Endodermal cell (in vitro differentiated cells): ENCODE measurements around the gene CHN2. TPM values are rescaled to one million over a fixed set of nuclear protein-coding genes. Genes with fewer than 3 reads are reported as not detected.
A peak's percentile ranks its signal among the peaks of the same experiment; 100 is the strongest.

Source experiments
- DNase-seq: peaks from one replicate; pipeline ENCODE4 v3.0.0-alpha.2; 2017
- H3K27ac ChIP-seq: 2 replicates; pipeline ENCODE4 v1.5.1; 2013; ENCODE audit warnings: mild to moderate bottlenecking, low read depth, low read length, moderate library complexity
- H3K27me3 ChIP-seq: 2 replicates; pipeline ENCODE4 v1.6.1; 2013; ENCODE audit warnings: mild to moderate bottlenecking, low read length, moderate library complexity; ENCODE audit not compliant: insufficient read depth, control insufficient read depth, poor library complexity, severe bottlenecking
- H3K36me3 ChIP-seq: 2 replicates; pipeline ENCODE4 v1.7.0; 2013; ENCODE audit warnings: mild to moderate bottlenecking, low read length, moderate library complexity; ENCODE audit not compliant: control insufficient read depth, insufficient read depth
- H3K4me1 ChIP-seq: one replicate; pipeline ENCODE4 v1.7.0; 2013; ENCODE audit warnings: low read length; ENCODE audit not compliant: control insufficient read depth, insufficient read depth
- H3K4me3 ChIP-seq: 2 replicates; pipeline ENCODE4 v1.5.1; 2013; ENCODE audit warnings: mild to moderate bottlenecking, low read length, moderate library complexity
- H3K9ac ChIP-seq: 2 replicates; pipeline ENCODE4 v1.6.1; 2013; ENCODE audit warnings: mild to moderate bottlenecking, low read length, moderate library complexity; ENCODE audit not compliant: poor library complexity, severe bottlenecking; ENCODE audit errors: extremely low read depth
- H3K9me3 ChIP-seq: 2 replicates; pipeline ENCODE4 v1.6.1; 2013; ENCODE audit warnings: mild to moderate bottlenecking, low read length, moderate library complexity; ENCODE audit not compliant: control insufficient read depth
- H3K27ac Mint-ChIP-seq: 2 replicates; pipeline ENCODE4 v1.8.0; 2020; ENCODE audit warnings: mixed read lengths
- H3K27me3 Mint-ChIP-seq: 2 replicates; pipeline ENCODE4 v1.8.0; 2021; ENCODE audit warnings: mild to moderate bottlenecking, mixed read lengths; ENCODE audit not compliant: insufficient read depth
- H3K36me3 Mint-ChIP-seq: 2 replicates; pipeline ENCODE4 v1.8.0; 2020; ENCODE audit warnings: low read depth, mixed read lengths
- H3K4me1 Mint-ChIP-seq: 2 replicates; pipeline ENCODE4 v1.8.0; 2020; ENCODE audit warnings: mixed read lengths
- H3K4me3 Mint-ChIP-seq: 2 replicates; pipeline ENCODE4 v1.8.0; 2020; ENCODE audit warnings: mild to moderate bottlenecking, moderate library complexity, mixed read lengths
- H3K9me3 Mint-ChIP-seq: 2 replicates; pipeline ENCODE4 v1.8.0; 2020; ENCODE audit warnings: mild to moderate bottlenecking, mixed read lengths
- CTCF ChIP-seq: fragments of 200-600 bp; sonication (generic); conservative IDR thresholded peaks from 2 replicates; pipeline ENCODE4 v1.5.0; 2021; ENCODE audit warnings: antibody characterized with exemption, mild to moderate bottlenecking
- WGBS, 2 experiments: methylation state at CpG; one replicate each; pipeline versions ENCODE4 v1.1.5 to v1.1.7; 2013; ENCODE audit warnings: missing lambda C conversion rate in 2 of 2, mixed read lengths in 1 of 2; ENCODE audit not compliant: insufficient coverage in 1 of 2, insufficient read length in 1 of 2; 5-methylcytosine and 5-hydroxymethylcytosine counted together
- total RNA-seq, 2 donors: library from RNA; stranded (reverse); fragmentation: NEBNext Ultra II Directional in 1 of 2; extraction: Animal tissue kit (Norgen Biotek cat#: 25700) in 1 of 2; gene quantifications; 2 replicates in 1 of 2; 3 replicates in 1 of 2; pipeline ENCODE4 v1.2.1, GENCODE V29; 2021

CHN2 gene
- total RNA-seq, 2 donors from 2014 or later, result 14.0 to 14.1 TPM

DNA sequence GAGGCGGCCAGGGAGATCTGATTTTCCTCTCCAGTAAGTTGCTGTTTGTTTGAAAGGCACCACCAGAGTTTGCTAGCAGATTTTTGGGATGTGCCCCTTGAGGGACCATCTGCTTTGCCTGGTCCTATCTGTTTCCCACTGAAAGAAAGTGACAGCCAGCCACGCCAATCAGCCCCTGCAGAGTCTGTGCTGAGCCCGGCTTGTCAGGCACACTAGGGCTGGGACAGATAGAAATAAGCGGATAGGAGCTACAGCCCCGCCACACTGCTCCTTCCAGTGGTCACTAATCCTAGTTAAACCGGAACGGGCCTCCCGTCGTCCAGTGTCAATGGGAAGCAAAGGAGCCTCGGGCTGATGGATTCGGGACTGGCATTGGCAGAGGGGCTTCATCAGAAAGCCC lies 207.2 kb downstream of the CHN2 start:
- H3K9ac ChIP-seq, result no peak overlapping the region
- Mint-ChIP-seq H3K27ac (no peak overlapping the region), H3K4me3 (no peak overlapping the region), H3K9me3 (no peaks in the 10 kb centered on the region), H3K27me3 (no peaks in the 10 kb centered on the region), H3K36me3 (peaks cover 21% of the 10 kb centered on the region), H3K4me1 (no peaks in the 10 kb centered on the region)
- no peaks in the 10 kb centered on the region for H3K9me3 ChIP-seq
- peak; percentile 66 for DNase-seq
- no peaks in the 10 kb centered on the region for H3K36me3 ChIP-seq
- peaks cover 4% of the 10 kb centered on the region for H3K4me1 ChIP-seq
- H3K27ac ChIP-seq, result no peak overlapping the region
- H3K4me3 ChIP-seq, result no peak overlapping the region
- no peaks in the 10 kb centered on the region for H3K27me3 ChIP-seq
- no peak for TF ChIP-seq CTCF
- WGBS, 2 experiments, result 83 to 91% methylated on average over 4 to 11 of the region's 11 CpGs

GRCh38 chr7:29405891-29406290 lies 211.3 kb downstream of the CHN2 start:
- no peaks in the 10 kb centered on the region for H3K27me3 ChIP-seq
- no peak overlapping the region for H3K4me3 Mint-ChIP-seq
- peak overlapping the region; percentile 32 for H3K27ac Mint-ChIP-seq
- peaks cover 2% of the 10 kb centered on the region for H3K27me3 Mint-ChIP-seq
- no peak overlapping the region for H3K4me3 ChIP-seq
- H3K9ac ChIP-seq, result no peak overlapping the region
- no peaks in the 10 kb centered on the region for H3K36me3 ChIP-seq
- whole genome bisulfite sequencing, 2 experiments, result 91 to 96% methylated on average over 5 of the region's 5 CpGs
- peaks cover 3% of the 10 kb centered on the region for H3K36me3 Mint-ChIP-seq
- peaks cover 4% of the 10 kb centered on the region for H3K4me1 ChIP-seq
- H3K9me3 Mint-ChIP-seq, result no peaks in the 10 kb centered on the region
- H3K27ac ChIP-seq, result no peak overlapping the region
- H3K9me3 ChIP-seq, result no peaks in the 10 kb centered on the region
- TF ChIP-seq CTCF, result no peak
- no peak for DNase-seq
- no peaks in the 10 kb centered on the region for H3K4me1 Mint-ChIP-seq

DNA sequence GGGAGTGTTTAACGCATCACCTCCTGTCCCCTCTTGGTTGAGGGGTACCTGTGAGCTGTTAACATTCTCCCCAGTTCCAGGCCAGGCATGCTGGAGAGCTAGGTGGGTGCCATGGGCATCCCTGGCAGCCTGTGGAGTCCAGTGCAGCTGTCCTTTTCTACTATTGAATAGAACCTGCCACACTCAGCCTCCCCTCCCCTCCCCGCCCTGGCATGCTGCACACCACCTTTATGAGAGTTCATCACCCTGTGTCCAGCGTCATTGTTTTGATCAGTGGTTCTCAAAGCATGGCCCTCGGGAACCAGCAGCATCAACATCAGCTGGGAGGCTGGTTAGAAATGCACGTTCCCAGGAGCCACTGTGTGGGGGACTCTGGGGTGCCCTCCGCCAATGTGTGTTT lies 211.8 kb downstream of the CHN2 start:
- H3K36me3 ChIP-seq, result no peaks in the 10 kb centered on the region
- no peak overlapping the region for H3K27ac ChIP-seq
- H3K9me3 ChIP-seq, result no peaks in the 10 kb centered on the region
- no peak overlapping the region for H3K9ac ChIP-seq
- no peak for TF ChIP-seq CTCF
- Mint-ChIP-seq H3K27ac (no peak overlapping the region), H3K9me3 (no peaks in the 10 kb centered on the region), H3K4me1 (no peaks in the 10 kb centered on the region), H3K27me3 (peaks cover 2% of the 10 kb centered on the region), H3K4me3 (no peak overlapping the region), H3K36me3 (no peaks in the 10 kb centered on the region)
- H3K27me3 ChIP-seq, result no peaks in the 10 kb centered on the region
- DNase-seq, result no peak
- H3K4me3 ChIP-seq, result no peak overlapping the region
- H3K4me1 ChIP-seq, result peaks cover 4% of the 10 kb centered on the region
- WGBS, 2 experiments, result 91 to 92% methylated on average over 3 to 6 of the region's 6 CpGs
